Endodermal cell (in vitro differentiated cells): ENCODE results near the gene SMIM33. TPM values are rescaled to one million over a fixed set of nuclear protein-coding genes. Genes with fewer than 3 reads are reported as not detected.

ENCODE experiments used
- DNase-seq: peaks from one replicate; pipeline ENCODE4 v3.0.0-alpha.2; 2017
- H3K27ac ChIP-seq: 2 replicates; pipeline ENCODE4 v1.5.1; 2013; ENCODE audit warnings: mild to moderate bottlenecking, low read depth, low read length, moderate library complexity
- H3K27me3 ChIP-seq: 2 replicates; pipeline ENCODE4 v1.6.1; 2013; ENCODE audit warnings: mild to moderate bottlenecking, low read length, moderate library complexity; ENCODE audit not compliant: insufficient read depth, control insufficient read depth, poor library complexity, severe bottlenecking
- H3K36me3 ChIP-seq: 2 replicates; pipeline ENCODE4 v1.7.0; 2013; ENCODE audit warnings: mild to moderate bottlenecking, low read length, moderate library complexity; ENCODE audit not compliant: control insufficient read depth, insufficient read depth
- H3K4me1 ChIP-seq: one replicate; pipeline ENCODE4 v1.7.0; 2013; ENCODE audit warnings: low read length; ENCODE audit not compliant: control insufficient read depth, insufficient read depth
- H3K4me3 ChIP-seq: 2 replicates; pipeline ENCODE4 v1.5.1; 2013; ENCODE audit warnings: mild to moderate bottlenecking, low read length, moderate library complexity
- H3K9ac ChIP-seq: 2 replicates; pipeline ENCODE4 v1.6.1; 2013; ENCODE audit warnings: mild to moderate bottlenecking, low read length, moderate library complexity; ENCODE audit not compliant: poor library complexity, severe bottlenecking; ENCODE audit errors: extremely low read depth
- H3K9me3 ChIP-seq: 2 replicates; pipeline ENCODE4 v1.6.1; 2013; ENCODE audit warnings: mild to moderate bottlenecking, low read length, moderate library complexity; ENCODE audit not compliant: control insufficient read depth
- H3K27ac Mint-ChIP-seq: 2 replicates; pipeline ENCODE4 v1.8.0; 2020; ENCODE audit warnings: mixed read lengths
- H3K27me3 Mint-ChIP-seq: 2 replicates; pipeline ENCODE4 v1.8.0; 2021; ENCODE audit warnings: mild to moderate bottlenecking, mixed read lengths; ENCODE audit not compliant: insufficient read depth
- H3K36me3 Mint-ChIP-seq: 2 replicates; pipeline ENCODE4 v1.8.0; 2020; ENCODE audit warnings: low read depth, mixed read lengths
- H3K4me1 Mint-ChIP-seq: 2 replicates; pipeline ENCODE4 v1.8.0; 2020; ENCODE audit warnings: mixed read lengths
- H3K4me3 Mint-ChIP-seq: 2 replicates; pipeline ENCODE4 v1.8.0; 2020; ENCODE audit warnings: mild to moderate bottlenecking, moderate library complexity, mixed read lengths
- H3K9me3 Mint-ChIP-seq: 2 replicates; pipeline ENCODE4 v1.8.0; 2020; ENCODE audit warnings: mild to moderate bottlenecking, mixed read lengths
- whole genome bisulfite sequencing, 2 experiments: methylation state at CpG; one replicate each; pipeline versions ENCODE4 v1.1.5 to v1.1.7; 2013; ENCODE audit warnings: missing lambda C conversion rate in 2 of 2, mixed read lengths in 1 of 2; ENCODE audit not compliant: insufficient coverage in 1 of 2, insufficient read length in 1 of 2; 5-methylcytosine and 5-hydroxymethylcytosine counted together
- total RNA-seq, 2 donors: library from RNA; stranded (reverse); fragmentation: NEBNext Ultra II Directional in 1 of 2; extraction: Animal tissue kit (Norgen Biotek cat#: 25700) in 1 of 2; gene quantifications; 2 replicates in 1 of 2; 3 replicates in 1 of 2; pipeline ENCODE4 v1.2.1, GENCODE V29; 2021
- TF ChIP-seq, protein P1 (sequence below): fragments of 200-600 bp; sonication (generic); conservative IDR thresholded peaks from 2 replicates; pipeline ENCODE4 v1.5.0; 2021; ENCODE audit warnings: antibody characterized with exemption, mild to moderate bottlenecking

SMIM33 gene
- total RNA-seq, 2 donors from 2014 or later = not detected

DNA sequence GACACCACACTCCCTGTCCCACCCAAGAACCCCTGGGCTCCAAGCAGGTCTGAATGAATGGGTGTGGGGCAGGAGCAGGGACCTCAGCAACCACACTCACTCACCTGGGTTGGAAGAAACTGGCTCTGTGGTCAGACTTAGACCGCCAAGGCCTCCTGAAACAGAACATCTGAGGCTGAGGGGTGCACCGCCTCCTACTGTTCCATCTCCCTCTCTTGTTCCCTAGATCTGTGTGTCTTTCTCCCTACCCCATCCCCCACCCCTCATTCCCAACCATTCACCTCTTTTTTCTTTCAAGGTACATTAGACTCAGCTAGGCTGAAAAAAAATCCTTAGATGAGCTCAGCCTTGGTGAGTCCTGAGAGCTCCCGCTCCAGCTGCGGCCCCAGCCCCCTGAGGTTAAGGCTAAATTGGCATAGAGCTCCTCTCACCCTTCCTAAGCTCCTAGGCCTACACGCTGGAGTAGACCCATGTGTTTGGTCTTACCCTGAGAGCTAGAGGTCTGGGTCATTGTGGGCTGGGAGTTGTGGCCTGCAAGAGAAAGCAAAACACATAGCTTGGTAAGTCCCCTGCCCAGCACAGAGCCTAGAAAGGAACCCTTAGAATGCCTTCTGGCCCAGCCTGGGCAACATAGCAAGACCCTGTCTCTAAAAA, 13.0 kb upstream of the SMIM33 start:
- peaks cover 27% of the 10 kb centered on the region for H3K4me1 Mint-ChIP-seq
- H3K27ac Mint-ChIP-seq = no peak overlapping the region
- H3K9me3 ChIP-seq = no peaks in the 10 kb centered on the region
- 92 to 100% methylated on average over 2 to 5 of the region's 5 CpGs for WGBS, 2 experiments
- no peaks in the 10 kb centered on the region for H3K36me3 ChIP-seq
- no peaks in the 10 kb centered on the region for H3K9me3 Mint-ChIP-seq
- no peaks in the 10 kb centered on the region for H3K36me3 Mint-ChIP-seq
- H3K4me1 ChIP-seq = peaks cover 13% of the 10 kb centered on the region
- no peak for DNase-seq
- H3K27me3 Mint-ChIP-seq = no peaks in the 10 kb centered on the region
- no peak overlapping the region for H3K27ac ChIP-seq
- H3K4me3 ChIP-seq = no peak overlapping the region
- H3K4me3 Mint-ChIP-seq = no peak overlapping the region
- no peaks in the 10 kb centered on the region for H3K27me3 ChIP-seq
- TF ChIP-seq, protein P1, sequence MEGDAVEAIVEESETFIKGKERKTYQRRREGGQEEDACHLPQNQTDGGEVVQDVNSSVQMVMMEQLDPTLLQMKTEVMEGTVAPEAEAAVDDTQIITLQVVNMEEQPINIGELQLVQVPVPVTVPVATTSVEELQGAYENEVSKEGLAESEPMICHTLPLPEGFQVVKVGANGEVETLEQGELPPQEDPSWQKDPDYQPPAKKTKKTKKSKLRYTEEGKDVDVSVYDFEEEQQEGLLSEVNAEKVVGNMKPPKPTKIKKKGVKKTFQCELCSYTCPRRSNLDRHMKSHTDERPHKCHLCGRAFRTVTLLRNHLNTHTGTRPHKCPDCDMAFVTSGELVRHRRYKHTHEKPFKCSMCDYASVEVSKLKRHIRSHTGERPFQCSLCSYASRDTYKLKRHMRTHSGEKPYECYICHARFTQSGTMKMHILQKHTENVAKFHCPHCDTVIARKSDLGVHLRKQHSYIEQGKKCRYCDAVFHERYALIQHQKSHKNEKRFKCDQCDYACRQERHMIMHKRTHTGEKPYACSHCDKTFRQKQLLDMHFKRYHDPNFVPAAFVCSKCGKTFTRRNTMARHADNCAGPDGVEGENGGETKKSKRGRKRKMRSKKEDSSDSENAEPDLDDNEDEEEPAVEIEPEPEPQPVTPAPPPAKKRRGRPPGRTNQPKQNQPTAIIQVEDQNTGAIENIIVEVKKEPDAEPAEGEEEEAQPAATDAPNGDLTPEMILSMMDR = no peak
- H3K9ac ChIP-seq = no peak overlapping the region

DNA sequence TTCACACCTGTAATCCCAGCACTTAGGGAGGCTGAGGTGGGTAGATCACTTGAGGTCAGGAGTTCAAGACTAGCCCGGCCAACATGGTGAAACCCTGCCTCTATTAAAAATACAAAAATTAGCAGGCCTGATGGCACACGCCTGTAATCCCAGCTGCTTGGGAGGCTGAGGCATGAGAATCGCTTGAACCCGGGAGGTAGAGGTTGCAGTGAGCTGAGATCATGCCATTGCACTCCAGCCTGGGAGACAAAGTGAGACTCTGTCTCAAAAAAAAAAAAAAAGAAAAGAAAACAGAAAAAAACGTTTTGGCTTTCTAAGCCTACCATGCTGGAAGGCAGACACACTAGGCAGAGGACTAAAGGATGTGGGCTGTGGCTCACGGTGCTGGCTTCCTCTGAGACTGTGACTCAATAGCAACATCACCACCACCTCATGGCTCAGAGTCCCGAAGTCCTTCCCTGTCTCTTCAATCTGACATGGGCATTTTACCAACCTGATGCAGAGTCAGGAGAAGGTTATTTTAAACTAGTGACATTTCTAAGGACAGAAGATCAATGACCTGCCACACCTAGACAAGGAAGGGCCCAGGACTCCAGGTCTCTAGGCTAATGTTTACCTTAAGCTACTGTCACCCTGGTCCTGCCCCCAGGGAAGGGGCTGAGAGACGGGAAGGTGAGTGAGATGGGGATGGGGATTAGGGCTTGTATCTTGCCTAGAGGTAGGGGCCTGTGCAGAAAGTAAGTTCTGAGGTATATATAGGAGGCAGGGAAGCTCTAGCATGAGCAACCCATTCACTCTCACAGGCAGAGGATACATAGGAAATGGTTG, 12.0 kb upstream of the SMIM33 start:
- no peaks in the 10 kb centered on the region for H3K27me3 ChIP-seq
- H3K27ac Mint-ChIP-seq = no peak overlapping the region
- peak; percentile 54 for DNase-seq

DNA sequence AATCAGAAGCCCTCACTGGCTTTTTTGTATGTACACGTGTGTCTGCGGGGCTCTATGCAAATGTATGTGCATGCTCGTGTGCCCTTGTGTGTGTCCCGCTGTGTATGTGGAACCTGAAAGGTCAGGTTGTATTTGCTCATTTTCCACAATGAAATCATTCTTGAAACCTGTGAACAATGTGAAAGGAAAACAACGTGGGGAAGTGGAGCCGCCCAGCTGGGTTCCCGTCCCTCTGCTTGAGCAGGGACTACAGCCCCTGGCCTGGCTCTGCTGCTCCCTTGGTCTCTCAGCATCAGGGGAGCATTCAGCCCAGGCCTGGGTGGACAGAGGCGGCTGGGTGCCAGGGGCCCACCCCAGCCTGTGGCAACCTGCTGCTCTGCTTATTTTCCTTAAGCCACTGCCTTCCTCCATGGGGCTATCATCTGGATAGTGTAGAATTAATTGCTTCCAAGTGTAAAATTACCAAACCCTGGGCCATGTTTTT, 11.3 kb upstream of the SMIM33 start:
- 73 to 76% methylated on average over 7 to 8 of the region's 8 CpGs for WGBS, 2 experiments

More for the DNA sequence above, 12.0 kb upstream of the SMIM33 start:
- H3K9me3 Mint-ChIP-seq = no peaks in the 10 kb centered on the region
- peaks cover 29% of the 10 kb centered on the region for H3K4me1 Mint-ChIP-seq
- H3K27me3 Mint-ChIP-seq = no peaks in the 10 kb centered on the region
- H3K9ac ChIP-seq = no peak overlapping the region
- H3K4me1 ChIP-seq = peaks cover 15% of the 10 kb centered on the region
- no peaks in the 10 kb centered on the region for H3K36me3 ChIP-seq
- H3K4me3 ChIP-seq = no peak overlapping the region
- no peaks in the 10 kb centered on the region for H3K9me3 ChIP-seq
- TF ChIP-seq, protein P1 = no peak
- no peaks in the 10 kb centered on the region for H3K36me3 Mint-ChIP-seq
- 82 to 84% methylated on average over 6 to 8 of the region's 8 CpGs for WGBS, 2 experiments
- no peak overlapping the region for H3K4me3 Mint-ChIP-seq
- H3K27ac ChIP-seq = no peak overlapping the region

More for the DNA sequence above, 11.3 kb upstream of the SMIM33 start:
- Histone ChIP-seq H3K9ac (no peak overlapping the region), H3K27ac (no peak overlapping the region), H3K4me3 (no peak overlapping the region), H3K27me3 (no peaks in the 10 kb centered on the region), H3K4me1 (peaks cover 15% of the 10 kb centered on the region), H3K9me3 (no peaks in the 10 kb centered on the region), H3K36me3 (no peaks in the 10 kb centered on the region)
- Mint-ChIP-seq H3K9me3 (no peaks in the 10 kb centered on the region), H3K4me3 (no peak overlapping the region), H3K4me1 (peaks cover 29% of the 10 kb centered on the region), H3K27me3 (no peaks in the 10 kb centered on the region), H3K27ac (peak overlapping the region; percentile 52), H3K36me3 (no peaks in the 10 kb centered on the region)
- TF ChIP-seq, protein P1 = no peak
- DNase-seq = peak; percentile 66
